WTC11 (cell line): ENCODE results near the gene UTY. TPM values are rescaled to one million over a fixed set of nuclear protein-coding genes. Genes with fewer than 3 reads are reported as not detected.
A peak's percentile ranks its signal among the peaks of the same experiment; 100 is the strongest.

ENCODE experiments used
- ATAC-seq: fragments of 200-7000 bp; cut with Tn5 transposase; 2 replicates; pipeline ENCODE4 v1.10.0; 2021; ENCODE audit warnings: mild to moderate bottlenecking, moderate library complexity
- CTCF ChIA-PET: fragments of 300-600 bp; sonication (Branson Sonifier 250); formaldehyde crosslinking; loops from one replicate; lab custom pipeline; 2021; ENCODE audit warnings: antibody characterized with exemption; lab: Charles Lee
- POLR2A ChIA-PET: fragments of 350-600 bp; sonication (Branson Sonifier 250); formaldehyde crosslinking; loops from one replicate; lab custom pipeline; 2021; ENCODE audit warnings: antibody characterized with exemption; lab: Charles Lee
- DNase-seq: peaks from one replicate; pipeline ENCODE4 v3.0.0; 2021; ENCODE audit warnings: low spot score
- H3K27ac Mint-ChIP-seq: 2 replicates; pipeline ENCODE4 v1.8.0; 2021; ENCODE audit warnings: mixed read lengths
- H3K27me3 Mint-ChIP-seq: 2 replicates; pipeline ENCODE4 v1.8.0; 2021; ENCODE audit warnings: low read depth, mild to moderate bottlenecking, moderate library complexity, mixed read lengths
- H3K36me3 Mint-ChIP-seq: 2 replicates; pipeline ENCODE4 v1.8.0; 2021; ENCODE audit warnings: mixed read lengths
- H3K4me1 Mint-ChIP-seq: 2 replicates; pipeline ENCODE4 v1.8.0; 2022; ENCODE audit warnings: mixed read lengths
- H3K4me3 Mint-ChIP-seq: 2 replicates; pipeline ENCODE4 v1.8.0; 2021; ENCODE audit warnings: mild to moderate bottlenecking, moderate library complexity, mixed read lengths
- H3K9me3 Mint-ChIP-seq: 2 replicates; pipeline ENCODE4 v1.8.0; 2021; ENCODE audit warnings: mixed read lengths
- ELF4 ChIP-seq: sonication (generic); formaldehyde crosslinking; IDR thresholded peaks from 2 replicates; pipeline ENCODE4 v1.8.1; 2022; ENCODE audit warnings: low read depth, mild to moderate bottlenecking, moderate library complexity, missing genetic modification reagents
- ZBTB21 ChIP-seq: sonication (generic); formaldehyde crosslinking; IDR thresholded peaks from 2 replicates; pipeline ENCODE4 v1.8.1; 2023; ENCODE audit warnings: mild to moderate bottlenecking, missing genetic modification reagents, borderline replicate concordance
- total RNA-seq: library from RNA; stranded (reverse); gene quantifications from 3 replicates; pipeline ENCODE4 v1.2.3, GENCODE V29; 2021
- TF ChIP-seq, protein P1 (sequence below): sonication (generic); formaldehyde crosslinking; IDR thresholded peaks from 2 replicates; pipeline ENCODE4 v1.8.0; 2022; ENCODE audit warnings: mild to moderate bottlenecking, missing genetic modification reagents

Gene UTY
- total RNA-seq, 1 experiment from 2014 or later = 23.3 TPM

DNA sequence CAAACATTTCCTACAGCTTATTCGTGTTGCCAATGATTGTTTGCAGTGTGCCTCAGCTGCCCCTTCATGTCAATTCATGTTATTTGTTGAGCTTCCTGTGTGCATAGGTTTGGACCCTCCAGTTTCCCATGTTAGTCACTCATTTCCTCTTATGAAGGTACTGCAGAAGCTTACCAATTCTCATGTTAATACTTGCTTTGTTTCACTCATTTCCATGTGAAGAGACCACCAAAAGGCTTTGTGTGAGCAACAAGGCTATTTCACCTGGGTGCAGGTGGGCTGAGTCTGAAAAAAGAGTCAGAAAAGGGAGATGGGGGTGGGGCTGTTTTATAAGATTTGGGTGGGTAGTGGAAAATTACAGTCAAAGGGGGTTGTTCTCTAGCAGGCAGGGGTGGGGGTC, 274.6 kb downstream of the UTY start:
- Mint-ChIP-seq H3K9me3 (peaks cover 10% of the 10 kb centered on the region; the same call in 1 of the 2 replicates), H3K27me3 (no peaks in the 10 kb centered on the region), H3K27ac (peak overlapping the region; percentile 94), H3K4me3 (no peak overlapping the region), H3K36me3 (peaks cover 5% of the 10 kb centered on the region; the same call in 1 of the 2 replicates), H3K4me1 (peaks cover 35% of the 10 kb centered on the region)
- ChIA-PET POLR2A (no interaction called here), CTCF (interaction anchor here (1.0 kb wide), 1 partner anchor 138 kb away, joined by 4 read pairs; no protein-coding TSS in a partner anchor)
- DNase-seq = peak; percentile 13
- peak; percentile 82 for ATAC-seq
- TF ChIP-seq ZBTB21 (CRISPR knock-in tag) = no peak
- TF ChIP-seq, protein P1, sequence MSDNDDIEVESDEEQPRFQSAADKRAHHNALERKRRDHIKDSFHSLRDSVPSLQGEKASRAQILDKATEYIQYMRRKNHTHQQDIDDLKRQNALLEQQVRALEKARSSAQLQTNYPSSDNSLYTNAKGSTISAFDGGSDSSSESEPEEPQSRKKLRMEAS = no peak
- no peak for TF ChIP-seq ELF4 (CRISPR knock-in tag)

Other genes with a start within 250 kb of the UTY start
- 3.0 to 3.6 TPM (median 3.6 TPM) in 3 replicates for gene TMSB4Y, start 223.9 kb upstream of the UTY start, total RNA-seq